ENCODE measurements around the gene FYN.

The FYN gene

GRCh38 chr6:111800821-111801220 is 72.4 kb downstream of the FYN start:
- H3K4me3 ChIP-seq (ENCODE audit: low read depth, low read length): no peak overlapping the region
- no peak for TF ChIP-seq CTCF (conservative IDR thresholded peaks at IDR 0.05; ENCODE audit: low read depth, low read length)
- no peak for DNase-seq (ENCODE audit: low read depth)

- H3K4me3 ChIP-seq (ENCODE audit: low read depth, low read length): no peak overlapping the region
- DNase-seq (ENCODE audit: low read depth): no peak
- no peak for TF ChIP-seq CTCF (conservative IDR thresholded peaks at IDR 0.05; ENCODE audit: low read depth, low read length)
Observed at GRCh38 chr6:111800259-111800765, 72.9 kb downstream of the FYN start.

GRCh38 chr6:111799576-111800258 is 73.5 kb downstream of the FYN start:
- no peak overlapping the region for H3K4me3 ChIP-seq (ENCODE audit: low read depth, low read length)
- DNase-seq (ENCODE audit: low read depth): no peak
- peak; percentile 34 for TF ChIP-seq CTCF (conservative IDR thresholded peaks at IDR 0.05; ENCODE audit: low read depth, low read length)

- H3K4me3 ChIP-seq (ENCODE audit: low read depth, low read length): no peak overlapping the region
- no peak for DNase-seq (ENCODE audit: low read depth)
- TF ChIP-seq CTCF (conservative IDR thresholded peaks at IDR 0.05; ENCODE audit: low read depth, low read length): no peak
Observed at GRCh38 chr6:111798281-111798725, 74.9 kb downstream of the FYN start.

- no peak for TF ChIP-seq CTCF (conservative IDR thresholded peaks at IDR 0.05; ENCODE audit: low read depth, low read length)
- no peak for DNase-seq (ENCODE audit: low read depth)
Observed at GRCh38 chr6:111796310-111796918, 76.8 kb downstream of the FYN start.

GRCh38 chr6:111795558-111795957 is 77.7 kb downstream of the FYN start:
- no peak for TF ChIP-seq CTCF (conservative IDR thresholded peaks at IDR 0.05; ENCODE audit: low read depth, low read length)
- no peak overlapping the region for H3K4me3 ChIP-seq (ENCODE audit: low read depth, low read length)
- no peak for DNase-seq (ENCODE audit: low read depth)

More at GRCh38 chr6:111796310-111796918, 76.8 kb downstream of the FYN start:
- H3K4me3 ChIP-seq (ENCODE audit: low read depth, low read length): no peak overlapping the region

Data from choroid plexus epithelial cell (primary cell).